Measurements from ENCODE around the gene UNC80.

UNC80 gene

GRCh38 chr2:209976698-209977385, 205.2 kb downstream of the UNC80 start:
- no peak for DNase-seq

GRCh38 chr2:209977386-209978239, 206.0 kb downstream of the UNC80 start:
- peak; percentile 6 to 63 for DNase-seq

GRCh38 chr2:209984291-209984690, 212.7 kb downstream of the UNC80 start:
- DNase-seq, result no peak

GRCh38 chr2:209985874-209986273, 214.2 kb downstream of the UNC80 start:
- DNase-seq, result peak; percentile 62 to 70

GRCh38 chr2:209986415-209986814, 214.8 kb downstream of the UNC80 start:
- no peak for DNase-seq

GRCh38 chr2:209988010-209988409, 216.4 kb downstream of the UNC80 start:
- DNase-seq, result no peak

GRCh38 chr2:209990838-209991237, 219.2 kb downstream of the UNC80 start:
- DNase-seq, result no peak

GRCh38 chr2:209993968-209994367, 222.3 kb downstream of the UNC80 start:
- DNase-seq, result no peak

GRCh38 chr2:209998596-209998995, 227.0 kb downstream of the UNC80 start:
- DNase-seq, result no peak

GRCh38 chr2:210000464-210001324, 229.1 kb downstream of the UNC80 start:
- DNase-seq, result peak; percentile 66

- peak; percentile 65 to 76 for DNase-seq
Measured at GRCh38 chr2:210002158-210003157, 230.8 kb downstream of the UNC80 start, which contains the start of gene RPE. Gene RPE, plus strand, starts transcription at chr2:210002638. Its CDS starts 24 bp downstream, at chr2:210002662.

GRCh38 chr2:210003359-210003758, 231.7 kb downstream of the UNC80 start:
- DNase-seq, result peak; percentile 8 to 16

- no peak for DNase-seq
Measured at GRCh38 chr2:210004881-210005280, 233.2 kb downstream of the UNC80 start.

- DNase-seq, result no peak
Measured at GRCh38 chr2:210007895-210008294, 236.3 kb downstream of the UNC80 start.

- no peak for DNase-seq
Measured at GRCh38 chr2:210009126-210009525, 237.5 kb downstream of the UNC80 start.

- DNase-seq, result no peak
Measured at GRCh38 chr2:210009896-210010295, 238.3 kb downstream of the UNC80 start.

GRCh38 chr2:210020138-210020537, 248.5 kb downstream of the UNC80 start:
- no peak for DNase-seq

GRCh38 chr2:210022824-210023223, 251.2 kb downstream of the UNC80 start:
- no peak for DNase-seq

- DNase-seq, result no peak
Measured at GRCh38 chr2:210027608-210028007, 256.0 kb downstream of the UNC80 start.

GRCh38 chr2:210028178-210028577, 256.5 kb downstream of the UNC80 start:
- no peak for DNase-seq

GRCh38 chr2:210034087-210034683, 262.6 kb downstream of the UNC80 start:
- DNase-seq, result no peak

Measured in Kasumi-1 (cell line).